CD4-positive, alpha-beta T cell treated with Interleukin-15 for 1 hour (primary cell): Measurements from ENCODE around the gene SEC11A.
A peak's percentile ranks its signal among the peaks of the same experiment; 100 is the strongest.
"Not testable (repeated sequence)": the region's sequence is repeated elsewhere in the genome, so short reads cannot be mapped to it uniquely, and the experiment has no call there.

ENCODE experiments used
- DNase-seq: peaks from one replicate; pipeline ENCODE4 v3.0.0-alpha.2; 2020

SEC11A gene

DNA sequence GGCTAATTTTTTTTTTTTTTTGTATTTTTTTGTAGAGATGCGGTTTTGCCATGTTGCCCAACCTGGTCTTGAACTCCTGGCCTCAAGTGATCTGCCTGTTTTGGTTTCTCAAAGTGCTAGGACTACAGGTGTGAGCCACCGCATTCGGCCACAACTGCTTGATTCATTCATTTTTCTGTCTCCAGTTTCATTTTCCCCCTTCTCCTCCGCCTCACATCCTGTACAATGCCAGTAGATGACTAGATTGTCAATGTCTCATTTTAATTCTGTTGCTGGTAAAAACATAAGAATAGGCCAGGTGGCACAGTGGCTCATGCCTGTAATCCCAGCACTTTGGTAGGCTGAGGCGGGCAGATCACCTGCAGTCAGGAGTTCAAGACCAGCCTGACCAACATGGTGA, 20.4 kb upstream of the SEC11A start:
- peak; percentile 60 for DNase-seq

DNA sequence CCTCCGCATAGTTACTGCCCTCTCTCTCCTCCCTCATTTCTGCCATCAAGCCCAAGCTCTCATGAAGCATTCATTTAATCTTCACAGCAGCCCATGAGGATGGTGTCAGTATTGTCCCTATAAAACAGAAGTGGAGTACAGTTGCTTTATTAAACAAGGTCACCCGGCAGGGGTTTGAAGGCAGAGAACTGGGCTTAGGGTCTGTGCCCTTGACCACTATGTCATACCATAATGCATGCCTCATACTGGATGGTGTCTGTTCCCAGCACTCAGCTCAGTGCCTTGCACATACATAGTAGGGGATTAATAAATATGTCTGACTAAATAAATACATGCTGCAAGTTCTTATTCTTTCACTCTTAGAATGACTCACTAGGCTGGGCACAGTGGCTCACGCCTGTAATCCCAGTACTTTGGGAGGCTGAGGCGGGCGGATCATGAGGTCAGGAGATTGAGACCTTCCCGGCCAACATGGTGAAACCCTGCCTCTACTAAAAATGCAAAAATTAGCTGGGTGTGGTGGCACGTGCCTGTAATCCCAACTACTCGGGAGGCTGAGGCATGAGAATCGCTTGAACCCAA, 19.6 kb upstream of the SEC11A start:
- DNase-seq: peak; percentile 29

DNA sequence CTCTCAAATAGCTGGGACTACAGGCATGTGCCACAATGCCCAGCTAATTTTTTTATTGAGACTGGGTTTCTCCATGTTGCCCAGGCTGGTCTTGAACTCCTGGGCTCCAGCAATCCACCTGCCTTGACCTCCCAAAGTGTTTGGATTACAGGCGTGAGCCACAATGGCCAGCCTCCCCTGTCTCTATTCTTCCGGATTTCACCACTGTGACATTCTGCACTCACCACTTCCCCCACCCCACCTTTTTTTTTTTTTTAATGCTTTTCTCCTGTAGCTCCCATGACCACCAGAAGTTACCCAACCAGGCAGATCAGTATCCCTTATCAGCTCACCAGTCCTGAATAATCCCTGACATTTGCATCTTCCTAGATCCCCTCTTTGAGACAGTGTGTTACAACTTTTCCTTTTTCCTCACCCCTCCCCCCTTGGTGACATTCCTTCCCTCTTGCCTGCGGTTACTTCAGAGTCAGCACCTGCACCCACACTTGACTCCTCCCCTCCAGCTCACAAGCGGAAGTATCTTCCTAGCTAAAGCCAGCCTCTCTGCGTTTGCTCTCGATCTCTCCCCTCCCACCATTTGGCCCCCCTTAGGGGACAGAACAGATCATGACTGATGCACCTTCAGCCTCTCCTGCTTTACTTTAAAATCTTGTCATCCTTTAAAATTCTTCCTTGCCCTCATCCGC, 19.0 kb upstream of the SEC11A start:
- peak; percentile 75 for DNase-seq

DNA sequence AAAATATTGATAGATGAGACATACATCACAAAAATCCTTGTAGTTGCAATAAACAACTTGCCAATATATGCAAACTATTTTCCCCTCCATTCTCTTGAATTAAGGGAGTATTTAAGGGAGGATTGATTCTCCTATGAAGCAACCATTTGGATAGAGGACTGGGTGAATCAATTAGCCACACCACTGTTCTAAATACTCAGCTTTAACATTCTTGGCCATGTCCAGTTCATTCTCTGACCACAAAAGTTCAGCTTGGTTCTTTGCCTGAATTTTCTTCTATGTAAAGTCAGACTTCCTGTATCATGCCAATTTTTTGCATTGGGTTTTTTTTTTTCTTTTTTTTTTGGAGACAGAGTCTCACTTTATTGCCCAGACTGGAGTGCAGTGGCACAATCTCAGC, 15.8 kb upstream of the SEC11A start:
- no peak for DNase-seq

DNA sequence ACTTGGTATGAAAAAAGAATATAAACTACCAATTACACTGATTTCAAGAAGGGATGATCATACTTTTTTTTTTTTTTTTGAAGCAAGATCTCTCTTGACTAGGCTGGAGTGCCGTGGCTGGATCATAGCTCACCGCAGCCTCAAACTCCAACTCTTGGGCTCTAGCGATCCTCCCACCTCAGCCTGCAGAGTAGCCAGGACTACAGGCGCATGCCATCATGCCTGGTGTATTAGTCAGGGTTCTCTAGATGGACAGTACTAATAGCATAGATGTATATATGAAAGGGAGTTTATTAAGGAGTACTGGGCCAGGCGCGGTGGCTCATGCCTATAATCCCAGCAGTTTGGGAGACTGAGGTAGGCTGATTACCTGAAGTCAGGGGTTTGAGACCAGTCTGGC, 11.5 kb upstream of the SEC11A start:
- DNase-seq: no peak

DNA sequence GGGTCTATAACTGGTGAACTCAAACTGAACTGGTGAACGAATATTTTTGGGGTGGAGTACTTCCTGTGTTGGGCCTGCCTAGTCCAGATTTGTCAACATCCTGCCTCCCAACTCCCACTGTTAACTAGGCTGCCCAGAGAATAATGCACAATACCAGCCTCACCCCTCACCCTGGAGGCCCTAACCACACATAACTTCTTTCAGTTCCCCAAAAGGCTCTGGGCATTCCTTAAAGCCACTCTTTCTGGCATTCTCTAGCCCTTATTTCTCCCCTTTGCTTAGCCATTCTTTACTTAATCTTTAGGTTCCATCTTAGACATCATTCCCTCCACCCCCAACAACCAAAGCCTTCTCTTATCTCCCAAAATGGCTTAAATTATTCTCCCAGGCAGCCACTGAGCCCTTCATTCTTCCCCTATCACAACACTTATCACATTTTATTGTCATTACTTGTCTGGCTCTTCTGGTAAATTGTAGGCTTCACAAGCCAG, 9.1 kb upstream of the SEC11A start:
- peak; percentile 73 for DNase-seq

DNA sequence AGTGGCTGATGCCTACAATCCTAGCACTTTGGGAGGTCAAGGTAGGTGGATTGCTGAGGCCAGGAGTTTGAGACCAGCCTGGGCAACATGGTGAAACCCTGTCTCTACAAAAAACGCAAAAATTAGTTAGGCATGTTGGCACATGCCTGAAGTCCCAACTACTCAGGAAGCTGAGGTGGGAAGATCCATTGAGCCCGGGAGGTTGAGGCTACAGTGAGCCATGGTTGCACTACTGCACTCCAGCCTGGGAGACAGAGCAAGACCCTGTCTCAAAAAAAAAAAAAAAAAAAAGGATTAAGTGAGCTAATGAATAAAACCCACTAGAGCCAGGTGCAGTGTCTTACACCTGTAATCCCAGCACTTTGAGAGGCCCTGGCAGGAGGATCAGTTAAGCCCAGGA, 6.7 kb upstream of the SEC11A start:
- no peak for DNase-seq

DNA sequence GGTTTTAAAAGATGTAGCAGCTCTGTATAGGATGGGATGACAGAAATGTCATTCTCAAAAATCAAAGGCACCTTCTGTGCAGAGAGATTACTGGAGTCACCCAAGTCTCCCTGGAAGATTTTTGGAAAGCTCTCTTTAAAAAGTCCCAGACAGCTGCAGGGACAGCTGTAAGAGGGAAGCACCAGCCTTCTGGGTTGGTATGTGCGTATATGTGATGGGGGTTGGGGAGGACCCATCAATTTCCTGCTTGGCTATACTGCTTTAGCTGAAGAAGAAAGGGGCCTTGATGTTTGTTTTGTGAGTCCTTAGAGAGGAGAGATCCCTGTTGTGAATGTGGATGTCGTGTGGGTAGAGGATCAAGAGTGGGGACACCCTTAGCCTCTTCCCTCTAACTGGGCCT, 5.4 kb upstream of the SEC11A start:
- DNase-seq: no peak

DNA sequence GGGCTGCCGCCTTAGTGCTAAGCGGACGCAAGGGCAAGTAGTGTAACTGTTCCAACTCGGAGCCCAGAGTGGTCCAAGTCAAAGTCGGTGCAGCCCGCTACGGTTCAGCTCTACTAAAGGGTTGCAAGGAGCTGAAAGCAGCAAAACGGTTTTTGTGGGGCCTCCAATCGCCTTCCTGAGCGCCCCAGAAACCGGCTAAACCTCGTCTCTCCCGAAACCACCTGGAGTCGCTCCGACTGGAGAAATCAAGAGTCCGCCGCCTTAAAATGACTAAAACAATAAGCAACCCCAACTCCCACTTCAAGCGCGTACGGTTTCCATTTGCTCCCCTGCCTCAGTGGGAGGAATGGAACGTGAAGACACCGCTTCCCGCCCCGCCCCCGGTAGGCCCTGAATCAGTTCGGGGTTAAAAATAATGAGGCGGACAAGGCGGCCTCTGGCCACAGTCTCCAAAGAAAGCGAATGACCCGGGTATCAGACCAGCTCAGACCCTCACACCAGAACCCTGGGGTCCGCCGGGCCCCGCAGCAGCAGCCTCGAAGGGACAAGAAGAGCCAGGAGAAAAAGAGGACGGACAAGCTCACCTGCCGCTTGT, 401 bp downstream of the SEC11A start:
- DNase-seq: no peak

DNA sequence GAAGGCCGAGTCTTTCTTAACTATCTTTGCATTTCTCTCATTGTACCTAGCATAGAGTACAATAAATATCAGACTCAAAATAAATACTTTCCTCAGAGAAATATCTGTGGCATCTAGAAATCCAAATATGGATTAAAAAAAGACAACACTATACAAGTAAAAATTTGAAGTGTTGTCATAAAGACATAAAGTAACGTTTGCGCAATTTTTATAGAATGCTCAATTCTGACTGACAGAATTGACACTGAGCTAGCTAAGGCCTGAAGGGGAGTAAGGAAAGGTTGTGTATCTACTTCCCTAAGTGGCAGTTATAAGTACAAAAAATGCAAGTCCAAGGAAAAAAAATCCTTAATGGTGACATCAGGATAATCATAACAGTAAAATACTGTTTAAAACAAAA, 1.1 kb downstream of the SEC11A start:
- no peak for DNase-seq

DNA sequence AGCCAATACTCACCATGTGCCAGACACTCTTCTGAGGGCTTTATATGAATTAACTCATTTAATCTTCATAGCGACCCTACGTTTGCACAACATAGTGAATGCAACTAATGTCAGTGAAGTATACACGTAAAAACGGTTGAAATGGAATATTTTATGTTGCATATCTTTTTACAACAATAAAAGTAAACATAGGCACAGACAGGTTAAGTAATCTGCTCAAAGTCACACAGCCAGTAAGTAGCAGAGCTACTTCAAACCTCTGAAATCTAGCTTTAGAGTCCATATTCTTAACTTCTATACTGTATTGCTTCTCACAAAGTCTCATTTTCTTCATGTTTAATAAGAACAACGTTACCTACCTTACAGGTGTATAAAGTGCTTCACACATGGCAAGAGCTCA, 1.6 kb downstream of the SEC11A start:
- DNase-seq: no peak

DNA sequence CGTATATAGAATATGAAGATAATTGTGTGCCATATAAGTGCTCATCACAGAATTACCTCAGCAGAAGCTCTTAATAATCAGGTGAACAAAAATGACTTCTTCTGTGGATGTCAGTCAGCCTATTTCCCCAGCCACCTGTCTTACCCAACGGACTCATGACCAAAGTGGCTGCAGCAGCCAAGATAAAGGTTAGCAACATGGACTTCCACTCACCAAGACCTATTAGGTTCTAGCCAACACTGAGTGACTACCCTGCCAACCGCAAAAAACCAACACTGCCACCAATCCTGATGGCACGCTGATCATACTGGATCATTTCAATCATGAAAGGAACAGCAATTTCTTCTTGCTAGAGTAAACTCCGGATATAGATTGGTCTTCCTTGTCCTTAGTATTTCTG, 12.1 kb downstream of the SEC11A start:
- no peak for DNase-seq

DNA sequence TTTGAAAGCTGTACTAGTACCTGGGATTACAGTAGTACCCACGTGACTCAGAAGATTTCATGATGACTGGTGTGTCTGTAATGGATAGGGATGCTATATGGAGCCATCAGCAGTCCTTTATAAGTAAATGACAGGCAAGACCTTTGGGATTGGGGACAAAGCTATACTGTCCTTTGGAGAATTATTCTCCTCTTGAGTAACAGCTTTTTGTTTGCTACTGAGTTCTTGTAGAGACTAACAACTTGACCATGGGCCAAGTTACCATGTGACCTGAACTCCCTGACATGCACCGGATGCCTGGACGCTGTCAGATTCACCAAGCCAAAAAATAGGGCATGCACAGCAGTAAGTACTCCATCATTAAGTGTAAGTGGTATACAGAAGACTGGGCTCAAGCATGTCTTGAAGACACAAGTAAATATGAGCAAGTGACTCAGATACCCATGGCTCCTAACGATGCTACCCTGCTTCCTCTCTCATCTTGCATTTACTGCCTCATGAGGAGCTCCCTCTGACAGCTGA, 12.9 kb downstream of the SEC11A start:
- no peak for DNase-seq

DNA sequence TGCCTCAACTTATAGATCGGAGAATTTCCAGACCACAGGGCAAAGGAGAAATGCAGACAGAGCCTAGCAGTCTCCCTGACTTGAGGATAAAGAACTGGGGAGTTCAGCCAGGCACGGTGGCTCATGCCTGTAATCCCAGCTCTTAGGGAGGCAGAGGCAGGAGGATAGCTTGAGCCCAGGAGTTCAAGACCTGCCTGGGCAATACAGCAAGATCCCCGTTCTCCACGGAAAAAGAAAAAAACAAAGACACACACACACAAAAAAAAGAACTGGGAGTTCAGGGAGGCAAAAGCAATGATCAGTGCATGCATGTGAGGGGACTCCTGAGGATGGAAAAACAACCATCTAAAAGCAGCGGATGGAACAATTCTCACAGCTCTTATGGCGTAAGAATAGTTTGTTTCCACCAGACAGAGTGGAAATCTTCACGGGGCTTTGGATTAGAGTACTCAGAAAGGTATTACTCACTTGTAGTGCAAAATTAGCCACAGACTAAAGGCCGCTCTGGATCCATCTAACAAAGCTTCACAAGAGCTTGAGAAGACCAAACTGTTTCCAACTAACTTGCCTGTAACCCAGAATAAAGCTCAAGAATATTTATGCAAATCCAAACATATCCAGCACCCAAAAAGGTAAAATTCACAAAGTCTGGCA, 16.3 kb downstream of the SEC11A start:
- DNase-seq: no peak

DNA sequence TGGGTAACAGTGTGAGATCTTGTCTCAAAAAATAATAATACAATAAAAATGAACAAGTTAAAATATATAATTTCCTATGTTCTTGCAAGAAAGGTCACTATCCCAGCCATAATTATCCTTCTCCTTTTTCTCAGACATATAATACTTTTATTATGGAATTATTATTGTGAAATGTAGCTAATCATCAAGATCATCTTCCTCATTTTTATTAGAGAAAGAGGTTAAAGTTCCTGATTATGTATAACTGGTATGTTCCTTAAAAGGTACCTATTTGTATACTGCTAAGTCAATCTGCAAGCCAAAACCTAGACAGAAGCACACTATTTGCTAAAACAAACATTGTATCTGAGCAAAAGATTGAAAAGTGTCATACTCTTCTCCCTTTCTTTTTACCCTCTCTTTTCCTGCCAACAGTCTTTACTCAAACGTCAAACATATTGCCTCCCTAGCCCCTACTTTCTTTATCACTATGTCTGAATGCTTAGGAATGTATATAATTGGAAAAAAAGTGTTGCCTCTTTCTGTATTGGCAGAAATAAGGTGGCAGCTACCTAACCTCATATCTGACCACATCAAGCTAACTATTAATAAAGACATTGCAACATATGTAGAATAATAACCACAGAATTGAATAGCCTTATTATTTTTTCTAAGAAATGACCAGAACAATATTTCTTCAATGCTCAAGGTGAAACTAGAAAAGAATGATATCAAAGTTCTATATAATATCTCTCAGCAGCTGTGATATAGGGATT, 18.5 kb downstream of the SEC11A start:
- DNase-seq: no peak

DNA sequence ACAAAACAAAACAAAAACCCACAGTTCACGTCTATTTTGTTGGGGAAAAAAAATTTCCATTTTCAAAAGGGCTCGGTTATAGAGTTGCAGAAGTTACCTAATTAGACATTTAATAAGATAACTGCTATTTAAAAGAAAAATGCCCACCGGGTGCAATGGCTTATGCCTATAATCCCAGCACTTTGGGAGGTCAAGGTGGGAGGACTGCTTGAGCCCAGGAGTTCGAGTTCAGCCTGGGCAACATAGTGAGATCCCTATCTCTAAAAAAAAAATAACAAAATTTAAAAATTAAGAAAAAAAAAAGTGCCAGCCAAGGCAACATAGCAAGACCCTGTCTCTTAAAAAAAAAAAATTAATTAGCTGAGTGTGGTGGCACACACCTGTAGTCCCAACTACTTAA, 19.2 kb downstream of the SEC11A start:
- no peak for DNase-seq

DNA sequence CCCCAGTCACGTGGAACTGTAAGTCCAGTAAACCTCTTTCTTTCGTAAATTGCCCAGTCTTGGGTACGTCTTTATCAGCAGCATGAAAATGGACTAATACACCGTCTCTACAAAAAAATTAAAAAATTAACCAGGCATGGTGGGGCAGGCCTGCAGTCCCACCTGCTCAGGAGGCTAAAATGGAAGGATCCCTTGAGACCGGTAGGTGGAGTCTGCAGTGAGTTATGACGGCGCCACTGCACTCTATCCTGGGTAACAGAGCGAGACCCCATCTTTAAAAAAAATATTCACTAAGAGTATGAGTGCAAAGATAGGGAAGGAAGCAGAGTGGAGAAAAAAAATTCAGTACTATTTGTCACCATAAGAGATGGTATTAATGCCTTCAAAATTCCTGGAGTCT, 25.6 kb downstream of the SEC11A start:
- no peak for DNase-seq

DNA sequence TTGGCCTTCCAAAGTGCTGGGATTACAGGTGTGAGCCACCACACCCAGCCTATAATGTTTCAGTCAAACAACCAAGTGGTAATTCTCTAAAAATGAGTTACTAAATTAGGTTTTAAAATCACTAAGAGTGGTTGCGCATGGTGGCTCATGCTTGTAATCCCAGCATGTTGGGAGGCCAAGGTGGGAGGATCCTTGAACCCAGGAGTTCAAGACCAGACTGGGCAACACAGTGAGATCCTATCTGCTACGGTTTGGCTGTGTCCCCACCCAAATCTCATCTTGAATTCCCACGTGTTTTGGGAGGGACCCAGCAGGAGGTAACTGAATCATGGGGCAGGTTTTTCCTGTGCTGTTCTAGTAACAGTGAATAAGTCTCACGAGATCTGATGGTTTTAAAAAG, 26.1 kb downstream of the SEC11A start:
- no peak for DNase-seq

DNA sequence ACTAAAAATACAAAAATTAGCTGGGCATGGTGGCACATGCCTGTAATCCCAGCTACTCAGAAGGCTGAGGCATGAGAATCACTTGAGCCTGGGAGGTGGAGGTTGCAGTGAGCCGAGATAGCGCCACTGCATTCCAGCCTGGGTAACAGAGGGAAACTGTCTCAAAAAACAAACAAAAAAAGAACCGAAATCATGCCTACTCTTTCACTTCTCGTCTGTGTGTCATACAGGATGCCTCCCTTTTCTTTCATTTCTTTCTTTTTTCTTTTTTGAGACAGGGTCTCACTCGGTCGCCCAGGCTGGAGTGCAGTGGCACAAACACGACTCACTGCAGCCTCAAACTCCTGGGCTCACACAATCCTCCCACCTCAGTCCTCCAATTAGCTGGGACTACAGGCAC, 29.5 kb downstream of the SEC11A start:
- DNase-seq: not testable (repeated sequence)

DNA sequence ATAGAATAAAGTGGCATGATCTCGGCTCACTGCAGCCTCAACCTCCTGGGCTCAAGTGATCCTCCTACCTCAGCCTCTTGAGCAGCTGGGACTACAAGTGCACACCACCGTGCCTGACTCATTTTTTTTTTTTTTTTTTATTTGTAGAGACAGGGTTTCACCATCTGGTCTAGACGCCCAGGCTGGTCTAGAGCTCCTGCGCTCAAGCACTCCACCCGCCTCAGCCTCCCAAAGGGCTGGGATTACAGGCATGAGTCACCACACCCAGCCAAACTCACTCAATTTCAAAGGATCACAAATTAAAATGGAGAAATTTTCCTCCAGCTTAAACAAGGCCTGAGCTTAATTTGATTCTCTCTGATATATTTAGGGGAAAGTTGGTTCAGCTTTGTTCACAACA, 30.6 kb downstream of the SEC11A start:
- DNase-seq: peak; percentile 18

DNA sequence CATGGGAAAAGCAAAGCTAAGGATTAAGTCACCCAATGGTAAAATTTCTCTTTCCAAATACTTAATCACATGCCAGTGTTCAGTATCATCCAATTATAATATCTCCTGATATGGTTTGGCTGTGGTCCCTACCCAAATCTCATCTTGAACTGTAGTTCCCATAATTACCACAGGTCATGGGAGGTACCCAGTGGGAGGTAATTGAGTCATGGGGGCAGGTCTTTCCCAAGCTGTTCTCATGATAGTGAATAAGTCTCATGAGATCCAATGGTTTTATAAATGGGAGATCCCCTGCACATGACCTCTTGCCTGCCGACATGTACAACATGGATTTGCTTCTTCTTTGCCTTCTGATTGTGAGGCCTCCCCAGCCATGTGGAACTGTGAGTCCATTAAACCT, 31.8 kb downstream of the SEC11A start:
- DNase-seq: no peak

DNA sequence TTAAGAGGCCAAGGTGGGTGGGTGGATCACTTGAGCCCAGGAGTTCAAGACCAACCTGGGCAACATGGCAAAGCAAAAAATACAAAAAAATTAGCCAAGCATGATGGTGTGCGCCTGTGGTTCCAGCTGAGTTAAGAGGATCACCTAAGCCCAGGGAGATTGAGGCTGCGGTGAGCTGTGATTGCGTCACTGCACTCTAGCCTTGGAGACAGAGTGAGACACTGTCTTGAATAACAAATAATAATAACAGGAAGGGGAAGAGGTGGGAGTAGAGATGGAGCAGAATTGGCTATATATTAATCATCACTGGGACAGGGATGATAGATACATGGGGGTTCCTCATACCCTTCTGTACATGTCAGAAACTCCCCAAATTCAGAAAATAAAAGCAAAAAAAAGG, 34.1 kb downstream of the SEC11A start:
- DNase-seq: peak; percentile 28

DNA sequence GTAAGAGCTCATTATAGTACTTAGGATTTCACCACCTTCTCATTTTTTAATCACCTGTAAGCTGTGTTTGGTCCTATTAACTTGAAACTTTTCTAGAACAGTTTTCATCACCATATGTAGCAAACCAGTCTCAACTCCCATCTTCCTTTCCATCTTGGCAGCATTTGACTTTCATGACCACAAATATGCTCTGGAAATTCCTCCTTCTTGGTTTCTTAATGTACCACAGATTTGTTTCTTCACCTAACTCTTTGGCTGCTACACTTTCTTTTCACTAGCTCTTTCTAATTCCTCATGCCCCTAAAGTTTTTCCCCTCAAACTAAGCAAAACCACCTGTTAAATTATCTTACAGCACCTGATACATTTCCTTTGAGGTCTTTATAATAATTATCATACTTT, 44.7 kb downstream of the SEC11A start:
- no peak for DNase-seq
